ENCODE measurements around the gene SMIM38. TPM values are rescaled to one million over a fixed set of nuclear protein-coding genes. Genes with fewer than 3 reads are reported as not detected.

SMIM38 gene
- total RNA-seq, 4 donors from 2014 or later: 2.9 to 10.1 TPM; not detected in 2

DNA sequence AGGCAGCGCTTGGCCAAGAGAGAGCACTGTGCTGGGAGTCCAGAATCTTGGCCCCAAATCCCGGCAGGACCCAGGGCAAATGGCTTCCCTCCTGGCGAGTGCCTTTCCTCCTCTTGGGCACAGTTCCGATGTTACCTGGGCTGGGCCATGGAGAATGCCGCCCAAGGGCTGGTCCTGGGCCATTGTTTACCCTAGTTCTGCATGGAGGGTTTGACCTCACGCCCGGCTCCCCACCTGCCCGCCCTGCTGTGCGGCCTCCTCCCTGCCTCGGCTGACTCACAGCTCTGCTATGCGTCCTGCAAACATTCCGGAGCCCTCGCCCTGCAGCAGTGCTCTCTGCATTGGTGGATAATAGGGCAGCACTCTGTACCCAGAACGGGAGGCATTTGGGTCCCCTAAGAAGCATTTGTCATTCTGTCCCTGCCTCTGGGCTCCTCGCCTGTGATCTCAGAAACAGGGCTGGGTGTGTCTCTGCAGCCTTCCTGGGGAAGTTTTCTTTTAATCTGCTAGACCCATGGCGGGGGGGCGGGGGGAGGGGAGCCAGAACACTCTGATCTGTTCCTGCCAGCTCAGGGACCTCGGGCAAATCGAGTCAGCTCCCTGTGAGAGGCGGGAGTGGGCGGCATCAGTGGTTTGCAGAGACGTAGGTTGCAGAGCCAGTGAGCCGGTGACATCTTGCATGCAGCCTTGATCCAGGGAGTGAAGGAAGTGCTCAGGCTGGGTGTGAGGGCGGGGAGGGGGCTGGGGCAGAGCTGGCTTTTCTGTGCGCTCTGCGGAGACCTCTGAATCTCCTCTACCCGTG, 32.9 kb upstream of the SMIM38 start:
- Histone ChIP-seq H3K36me3 (no peaks in the 10 kb centered on the region), H3K4me1 (peaks cover 17 to 20% (median 19%) of the 10 kb centered on the region in 4 donors), H3K27me3 (no peaks in the 10 kb centered on the region), H3K27ac (peak overlapping the region; percentile 34 to 65 (median 56)), H3K4me3 (peak overlapping the region in 1 of 4 donors; percentile 6), H3K9me3 (no peaks in the 10 kb centered on the region)
- intact Hi-C loops (cut with DNase I; ENCODE audit: low total_unique reads) (no loop called here), in situ Hi-C loops (cut with MboI; ENCODE audit: low pct_ligation_motif_present in 1 of 4, low pct_unique_long_range_greater_than_20kb in 1 of 4, low sequenced_read_pairs in 3 of 4) (loop anchor here in 2 of 4 donors (10.0 to 25.0 kb wide), 2 partner anchors 532 to 539 kb away; no protein-coding TSS in a partner anchor)
- DNase-seq: peak; percentile 92
- 13% methylated on average over 26 of the region's 27 CpGs; no CpG with 5 or more reads in 1 of the 2 donors for WGBS, 2 donors (ENCODE audit: low coverage in 1 of 2)
- TF ChIP-seq POLR2AphosphoS5 (IDR thresholded peaks at IDR 0.05): peak; percentile 53 to 77 (median 76)
- TF ChIP-seq, protein P1, sequence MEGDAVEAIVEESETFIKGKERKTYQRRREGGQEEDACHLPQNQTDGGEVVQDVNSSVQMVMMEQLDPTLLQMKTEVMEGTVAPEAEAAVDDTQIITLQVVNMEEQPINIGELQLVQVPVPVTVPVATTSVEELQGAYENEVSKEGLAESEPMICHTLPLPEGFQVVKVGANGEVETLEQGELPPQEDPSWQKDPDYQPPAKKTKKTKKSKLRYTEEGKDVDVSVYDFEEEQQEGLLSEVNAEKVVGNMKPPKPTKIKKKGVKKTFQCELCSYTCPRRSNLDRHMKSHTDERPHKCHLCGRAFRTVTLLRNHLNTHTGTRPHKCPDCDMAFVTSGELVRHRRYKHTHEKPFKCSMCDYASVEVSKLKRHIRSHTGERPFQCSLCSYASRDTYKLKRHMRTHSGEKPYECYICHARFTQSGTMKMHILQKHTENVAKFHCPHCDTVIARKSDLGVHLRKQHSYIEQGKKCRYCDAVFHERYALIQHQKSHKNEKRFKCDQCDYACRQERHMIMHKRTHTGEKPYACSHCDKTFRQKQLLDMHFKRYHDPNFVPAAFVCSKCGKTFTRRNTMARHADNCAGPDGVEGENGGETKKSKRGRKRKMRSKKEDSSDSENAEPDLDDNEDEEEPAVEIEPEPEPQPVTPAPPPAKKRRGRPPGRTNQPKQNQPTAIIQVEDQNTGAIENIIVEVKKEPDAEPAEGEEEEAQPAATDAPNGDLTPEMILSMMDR (IDR thresholded peaks at IDR 0.05): no peak
- TF ChIP-seq EP300 (IDR thresholded peaks at IDR 0.05; ENCODE audit: low read depth): peak; percentile 71

DNA sequence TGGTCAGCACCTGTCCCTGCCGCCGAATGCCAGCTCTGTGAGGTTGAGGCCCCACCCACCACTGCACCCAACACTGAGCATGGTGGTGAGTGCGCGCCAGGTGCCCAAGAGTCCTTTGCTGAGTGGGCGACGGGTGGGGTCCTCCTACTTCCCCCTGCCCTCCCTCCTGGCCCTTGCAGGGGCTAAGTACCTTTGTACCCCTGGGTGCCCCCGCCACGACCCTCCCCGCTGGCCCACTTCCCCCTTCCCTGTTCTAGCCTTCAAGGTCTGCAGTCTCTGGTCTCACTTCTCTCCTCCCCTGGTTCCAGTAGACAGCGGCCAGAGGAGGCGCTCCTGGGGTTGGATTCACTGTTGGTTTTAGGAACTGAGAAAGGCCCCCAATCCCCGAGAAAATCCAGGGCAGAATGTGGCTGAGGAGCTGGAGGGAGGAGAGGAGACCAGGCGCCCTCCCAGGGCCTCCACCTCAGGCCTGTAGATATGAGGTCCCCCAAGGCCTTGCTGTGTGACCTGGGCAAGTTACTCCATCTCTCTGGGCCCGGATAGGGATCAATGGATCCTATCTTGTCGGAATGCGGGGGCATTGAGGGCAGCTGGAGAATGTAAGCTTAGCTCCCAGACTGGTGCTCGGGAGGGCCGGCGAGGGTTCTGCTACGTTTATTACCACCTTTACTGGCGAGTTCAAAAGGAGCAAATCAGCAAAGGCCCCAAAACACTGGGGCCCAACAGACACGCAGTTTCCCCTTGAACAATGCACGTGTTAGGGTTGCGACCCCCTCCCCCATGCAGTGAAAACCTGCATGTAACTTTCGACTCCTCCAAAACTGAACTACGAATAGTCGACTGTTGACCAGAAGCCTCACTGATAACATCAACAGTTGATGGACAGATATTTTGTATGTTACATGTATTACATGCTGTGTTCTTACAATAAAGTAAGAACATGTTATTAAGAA, 31.9 kb upstream of the SMIM38 start:
- H3K4me3 ChIP-seq: no peak overlapping the region

DNA sequence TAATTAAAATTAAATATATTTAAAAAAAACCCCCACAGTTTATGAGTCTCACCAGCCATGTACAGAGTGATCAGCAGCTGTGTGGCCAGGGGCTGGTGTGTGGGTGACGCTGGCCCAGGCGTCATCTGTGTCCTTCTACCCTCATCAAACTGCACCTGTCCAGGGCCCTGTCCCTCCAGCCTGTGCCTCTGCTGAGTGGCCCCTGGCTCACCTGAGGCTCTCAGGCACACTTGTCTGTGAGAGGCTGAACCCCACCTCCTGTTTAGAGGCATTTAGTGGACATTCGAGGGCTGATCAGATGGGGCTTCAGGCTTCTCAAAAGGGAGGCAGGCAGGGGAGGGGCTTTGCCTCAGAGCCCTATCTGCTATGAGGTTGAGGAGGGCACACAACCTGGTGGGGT, 29.9 kb upstream of the SMIM38 start:
- 86% methylated on average over 3 of the region's 3 CpGs; no CpG with 5 or more reads in 1 of the 2 donors for WGBS, 2 donors (ENCODE audit: low coverage in 1 of 2)
- intact Hi-C loops (cut with DNase I; ENCODE audit: low total_unique reads) (no loop called here), in situ Hi-C loops (cut with MboI; ENCODE audit: low pct_ligation_motif_present in 1 of 4, low pct_unique_long_range_greater_than_20kb in 1 of 4, low sequenced_read_pairs in 3 of 4) (loop anchor here in 2 of 4 donors (10.0 to 25.0 kb wide), 2 partner anchors 111 to 529 kb away; no protein-coding TSS in a partner anchor)
- no peak for DNase-seq
- TF ChIP-seq EP300 (IDR thresholded peaks at IDR 0.05; ENCODE audit: low read depth): no peak
- TF ChIP-seq, protein P1 (IDR thresholded peaks at IDR 0.05): no peak
- no peak for TF ChIP-seq POLR2A (IDR thresholded peaks at IDR 0.05)
- TF ChIP-seq POLR2AphosphoS5 (IDR thresholded peaks at IDR 0.05): no peak
- H3K27ac ChIP-seq: no peak overlapping the region
- no peak overlapping the region for H3K4me3 ChIP-seq
- no peaks in the 10 kb centered on the region for H3K9me3 ChIP-seq
- no peaks in the 10 kb centered on the region for H3K36me3 ChIP-seq
- no peaks in the 10 kb centered on the region for H3K27me3 ChIP-seq
- peaks cover 17 to 20% (median 19%) of the 10 kb centered on the region in 4 donors for H3K4me1 ChIP-seq

More for the DNA sequence above, 31.9 kb upstream of the SMIM38 start:
- intact Hi-C loops (cut with DNase I; ENCODE audit: low total_unique reads) (no loop called here), in situ Hi-C loops (cut with MboI; ENCODE audit: low pct_ligation_motif_present in 1 of 4, low pct_unique_long_range_greater_than_20kb in 1 of 4, low sequenced_read_pairs in 3 of 4) (loop anchor here in 2 of 4 donors (10.0 to 25.0 kb wide), 2 partner anchors 531 to 538 kb away; no protein-coding TSS in a partner anchor)
- Histone ChIP-seq H3K27ac (peak overlapping the region; percentile 34 to 65 (median 56)), H3K4me1 (peaks cover 17 to 20% (median 19%) of the 10 kb centered on the region in 4 donors), H3K9me3 (no peaks in the 10 kb centered on the region), H3K27me3 (no peaks in the 10 kb centered on the region), H3K36me3 (no peaks in the 10 kb centered on the region)
- 76 to 92% methylated on average over 4 to 27 of the region's 27 CpGs for WGBS, 2 donors (ENCODE audit: low coverage in 1 of 2)
- TF ChIP-seq EP300 (IDR thresholded peaks at IDR 0.05; ENCODE audit: low read depth) (no peak), POLR2AphosphoS5 (IDR thresholded peaks at IDR 0.05) (no peak), POLR2A (IDR thresholded peaks at IDR 0.05) (no peak)
- TF ChIP-seq, protein P1 (IDR thresholded peaks at IDR 0.05): no peak
- DNase-seq: no peak
